CD4-positive, alpha-beta T cell treated with Interferon alpha-2 for 1 hour (primary cell): Measurements from ENCODE around the gene COL4A3.

Source experiments
- DNase-seq, 2 donors: peaks; one replicate each; pipeline ENCODE4 v3.0.0-alpha.2; 2020 to 2022

The COL4A3 gene

DNA sequence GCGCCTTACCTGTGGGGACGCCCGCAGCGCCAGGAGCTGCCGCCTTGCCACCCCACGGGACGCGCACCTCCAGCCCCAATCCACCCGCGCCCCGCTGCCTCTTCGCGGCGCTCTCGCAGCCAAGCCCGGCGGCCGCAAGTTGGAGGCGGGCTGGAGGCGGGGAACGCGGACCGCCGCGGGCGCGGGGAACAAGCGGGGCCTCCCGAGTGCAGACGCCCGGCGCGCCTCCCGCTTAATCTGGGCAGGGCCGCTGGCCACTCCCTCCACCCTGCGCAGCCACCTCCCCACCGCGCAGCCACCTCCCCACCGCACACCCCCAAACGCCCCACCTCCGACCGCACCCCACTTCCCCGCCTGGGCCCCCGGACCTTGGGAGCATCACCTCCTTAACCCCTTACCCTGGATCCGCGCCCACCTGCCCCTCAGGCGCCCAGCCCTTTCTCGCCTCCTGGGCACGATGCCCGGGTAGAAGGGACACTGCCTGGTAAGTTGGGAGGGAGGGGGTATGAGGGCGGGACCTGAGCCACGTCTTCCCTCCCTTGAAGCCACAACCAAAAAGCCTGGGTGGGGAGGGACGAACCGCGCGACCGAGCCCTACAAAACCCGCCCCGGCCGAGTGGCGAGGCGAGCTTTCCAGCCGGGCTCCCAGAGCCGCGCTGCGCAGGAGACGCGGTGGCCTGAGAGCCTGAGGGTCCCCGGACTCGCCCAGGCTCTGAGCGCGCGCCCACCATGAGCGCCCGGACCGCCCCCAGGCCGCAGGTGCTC lies at the start of gene COL4A3, which contains the start of gene COL4A4:
COL4A3 (plus strand) TSS at position 627 of the 765 bp plus-strand sequence; CDS start at position 730, 103 bp downstream.
COL4A4 (minus strand) TSS at position 208 of the 765 bp plus-strand sequence. CDS start 16,722 bp downstream, outside the sequence.
- no peak for DNase-seq

DNA sequence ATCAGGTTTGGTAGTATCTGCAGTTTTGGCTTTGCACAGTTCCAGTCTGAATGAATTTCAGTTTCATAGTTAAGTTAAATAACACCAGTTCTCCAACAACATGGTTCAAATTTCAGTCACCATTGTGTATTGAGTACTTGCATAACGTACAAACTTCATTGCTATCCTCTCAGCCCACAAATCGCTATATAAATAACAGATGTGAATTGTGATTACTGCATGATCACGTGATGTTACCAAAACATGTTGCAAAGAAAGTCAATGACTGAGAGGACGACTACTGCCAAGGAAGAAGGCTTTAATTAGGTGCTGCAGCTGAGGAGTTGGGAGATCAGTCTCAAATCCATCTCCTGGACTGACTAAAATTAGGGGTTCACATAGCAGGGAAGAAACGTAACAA lies 48.7 kb upstream of the COL4A3 start:
- DNase-seq: no peak

DNA sequence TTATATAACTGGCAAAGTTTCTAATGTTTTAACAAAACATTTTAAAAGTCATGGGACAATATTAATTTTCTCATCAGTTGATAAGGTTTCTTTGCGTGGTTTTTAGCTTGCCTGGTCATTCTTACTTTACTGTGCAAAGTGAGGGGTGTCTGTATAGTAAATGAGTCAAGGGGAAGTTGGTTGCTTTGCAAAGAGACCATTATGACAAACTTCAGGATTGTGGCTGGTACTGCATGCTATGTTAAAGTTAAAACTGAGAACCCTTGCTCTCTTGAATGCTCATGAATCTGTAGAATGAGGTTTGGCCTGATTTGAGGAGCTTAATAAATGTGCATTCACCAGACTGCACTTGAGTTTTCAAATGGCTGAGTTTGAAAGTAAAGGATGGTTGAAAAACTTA lies 47.4 kb upstream of the COL4A3 start:
- DNase-seq: no peak

DNA sequence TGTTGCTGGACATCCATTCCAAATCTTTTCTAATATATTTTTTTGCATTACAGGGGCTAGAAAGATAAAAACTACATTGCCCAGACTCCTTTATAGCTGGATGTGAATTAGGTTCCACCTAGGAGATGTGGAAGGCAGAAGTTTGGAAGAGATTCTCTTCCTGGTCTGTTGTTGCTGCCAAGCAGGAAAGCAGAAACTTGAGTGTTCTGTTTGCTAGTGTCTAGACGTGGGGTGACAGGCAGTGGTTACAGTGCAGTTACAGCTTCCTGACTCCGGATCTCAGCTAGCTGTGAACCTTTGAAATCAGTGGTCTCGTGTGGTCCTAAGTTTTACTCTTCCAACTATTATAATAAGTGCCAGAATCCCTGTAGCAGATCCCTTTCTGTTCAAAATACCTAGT lies 46.6 kb upstream of the COL4A3 start:
- no peak for DNase-seq

DNA sequence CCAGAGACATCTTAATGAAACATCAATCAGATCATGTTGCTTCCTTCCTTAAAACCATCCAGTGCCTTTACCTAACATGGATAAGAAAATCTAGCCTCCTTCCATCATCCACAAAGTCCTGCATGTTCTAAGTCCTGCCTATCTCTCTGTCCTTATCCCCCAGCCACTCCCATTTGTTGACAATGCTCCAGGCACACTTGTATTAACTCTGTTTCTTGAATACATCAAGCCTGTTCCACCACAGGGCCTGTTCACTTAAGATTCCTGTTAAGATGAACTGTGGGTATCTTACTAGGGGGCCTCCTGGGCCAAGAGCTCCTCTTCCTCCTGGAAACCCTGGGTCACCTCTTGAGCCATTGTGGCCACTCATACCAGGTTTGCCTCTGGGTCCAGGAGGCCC lies 46.1 kb upstream of the COL4A3 start:
- DNase-seq: no peak

DNA sequence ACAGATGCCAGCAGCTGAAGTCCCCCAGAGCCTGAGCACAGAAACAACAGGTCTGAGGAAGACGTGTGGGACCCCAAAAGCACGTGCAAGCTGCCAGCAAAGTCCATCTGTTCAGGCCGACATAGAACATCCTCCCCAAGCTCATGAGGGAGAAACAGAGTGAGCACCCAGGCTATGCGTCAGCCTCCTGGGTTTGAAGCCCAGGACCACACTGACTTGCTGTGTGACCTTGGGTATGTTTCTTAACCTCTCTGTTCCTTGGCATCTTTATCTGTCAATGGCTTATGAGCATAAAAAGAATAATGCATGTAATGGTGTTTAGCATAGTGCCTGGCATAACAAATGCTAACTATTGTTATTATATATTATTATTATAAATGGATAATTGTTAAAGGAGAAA lies 40.7 kb upstream of the COL4A3 start:
- DNase-seq: no peak

DNA sequence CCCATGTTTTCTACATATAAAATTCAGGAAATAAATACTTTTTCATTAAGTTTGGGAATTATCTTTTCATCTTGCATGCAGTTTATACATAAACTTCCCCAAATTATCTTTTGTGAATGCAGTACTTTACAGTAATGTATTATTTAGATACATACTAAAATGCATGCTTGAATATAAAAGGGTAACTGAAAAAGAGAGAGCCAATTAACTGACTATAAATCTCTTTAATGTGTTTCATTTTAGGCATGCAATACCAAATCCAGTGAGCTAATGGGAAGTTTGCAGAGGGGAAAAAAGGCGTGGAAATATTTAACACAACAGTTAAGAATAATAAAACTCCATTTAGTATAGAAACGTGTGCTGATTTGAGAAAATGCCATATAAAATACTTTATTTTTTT lies 39.6 kb upstream of the COL4A3 start:
- DNase-seq: no peak

DNA sequence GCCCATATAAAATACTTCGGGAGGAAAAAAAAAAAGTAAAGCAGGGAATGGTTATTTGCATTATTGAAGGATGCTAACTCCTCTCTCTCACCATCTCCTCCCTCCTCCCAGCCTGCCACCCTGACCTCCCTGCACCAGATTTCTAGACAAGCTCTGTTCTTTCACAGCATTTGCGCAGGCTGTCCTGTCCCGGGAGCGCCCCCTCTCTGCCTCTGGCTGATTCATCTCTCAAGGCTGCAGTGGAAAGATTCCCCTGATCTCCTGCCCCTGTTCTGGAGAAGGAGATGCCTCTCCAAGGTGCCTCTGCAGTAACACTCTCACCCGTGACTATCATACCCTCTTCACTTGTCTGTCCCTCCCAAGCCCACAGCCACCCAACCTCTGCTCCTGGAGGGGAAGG lies 38.9 kb upstream of the COL4A3 start:
- DNase-seq: no peak

DNA sequence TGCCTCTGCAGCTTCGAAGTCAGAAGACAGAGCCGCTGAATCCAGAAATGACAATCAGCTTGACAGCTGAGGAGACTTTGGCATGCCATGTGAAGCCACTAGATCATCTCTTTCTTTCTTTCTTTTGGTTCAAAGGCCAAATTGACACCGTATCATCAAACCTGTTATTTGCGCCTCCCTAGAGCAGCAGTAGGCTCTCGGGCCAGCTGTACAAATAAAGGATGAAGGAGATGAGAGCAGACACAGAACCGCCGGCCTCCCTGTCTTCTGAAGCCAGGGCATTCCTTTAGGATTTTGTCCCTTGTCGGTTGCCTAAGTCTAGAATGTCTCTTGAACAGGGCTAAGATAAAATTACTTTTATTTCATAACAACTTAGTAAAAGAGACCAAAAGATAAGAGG lies 37.2 kb upstream of the COL4A3 start:
- DNase-seq: no peak

DNA sequence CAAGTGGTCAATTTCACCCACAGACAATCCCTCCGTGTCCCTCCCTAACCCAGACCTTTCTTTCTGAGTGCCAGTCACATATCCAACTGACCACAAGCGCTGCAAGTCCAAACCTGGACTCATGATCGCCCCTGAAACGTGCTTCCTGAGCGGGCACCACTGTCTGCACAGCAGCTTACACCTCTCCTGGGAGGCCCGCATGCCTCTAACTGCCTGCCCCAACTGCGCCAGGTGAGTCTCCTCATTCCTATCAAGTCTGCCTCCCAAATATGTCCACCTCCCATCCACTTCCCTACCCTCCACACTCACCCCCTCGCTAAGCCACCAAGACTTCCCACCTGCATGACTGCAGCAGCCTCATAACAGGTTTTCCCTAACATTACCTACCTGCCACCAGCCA lies 33.8 kb upstream of the COL4A3 start:
- DNase-seq: no peak

DNA sequence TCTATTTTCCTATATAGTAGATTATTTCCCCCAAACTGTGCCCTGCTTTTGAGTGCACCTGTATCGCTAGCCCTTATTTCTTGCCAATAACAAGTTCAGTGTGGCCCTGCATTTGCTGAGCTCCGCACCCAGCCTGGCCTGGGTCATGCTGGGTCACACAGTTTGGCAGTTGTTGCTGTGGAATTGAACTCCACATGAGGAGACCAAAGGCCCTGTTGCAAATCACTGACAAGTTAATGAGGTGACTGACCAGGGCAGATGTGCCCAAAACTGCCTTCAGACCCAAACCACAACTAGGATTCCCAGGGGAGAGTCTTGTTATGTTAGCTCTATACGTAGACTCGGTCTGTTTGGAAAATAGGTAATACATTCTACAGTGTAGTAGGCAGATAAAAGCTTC lies 31.4 kb upstream of the COL4A3 start:
- DNase-seq: no peak

DNA sequence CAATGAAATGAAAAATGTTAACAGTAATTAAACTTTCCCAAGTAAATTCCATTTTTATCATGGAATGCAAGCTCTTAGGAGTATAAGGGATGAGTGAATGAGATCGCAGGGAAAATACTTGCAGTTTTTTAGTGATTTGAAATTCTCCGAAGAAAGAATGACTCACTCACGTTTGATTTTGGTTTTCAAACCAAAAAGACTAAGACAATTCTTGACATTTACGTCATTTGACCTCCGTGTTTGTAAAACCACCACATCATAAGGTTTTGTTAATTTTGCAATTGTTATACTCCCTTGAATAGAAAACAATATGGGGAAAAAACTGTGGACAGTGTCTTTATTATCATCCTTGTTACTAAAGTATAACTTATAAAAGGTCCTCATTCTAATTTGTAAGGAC lies 29.8 kb upstream of the COL4A3 start:
- no peak for DNase-seq

DNA sequence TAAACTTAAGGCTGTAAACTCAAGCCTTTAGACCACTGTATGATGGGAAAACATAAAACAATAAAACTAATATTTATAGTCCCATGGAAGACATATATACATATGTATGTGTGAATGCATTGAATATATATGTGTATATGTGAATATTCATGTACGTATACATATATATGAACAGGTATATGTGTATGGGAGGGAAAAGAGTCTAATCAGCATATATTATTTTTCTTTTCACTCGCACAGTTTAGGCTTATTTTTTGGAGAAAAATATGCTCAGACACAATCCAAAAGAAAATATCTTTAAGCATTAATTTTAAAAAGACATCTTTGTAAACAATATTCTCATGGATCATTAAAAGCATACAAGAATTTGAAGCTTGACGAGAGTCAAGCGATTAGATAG lies 23.1 kb upstream of the COL4A3 start:
- DNase-seq: no peak

DNA sequence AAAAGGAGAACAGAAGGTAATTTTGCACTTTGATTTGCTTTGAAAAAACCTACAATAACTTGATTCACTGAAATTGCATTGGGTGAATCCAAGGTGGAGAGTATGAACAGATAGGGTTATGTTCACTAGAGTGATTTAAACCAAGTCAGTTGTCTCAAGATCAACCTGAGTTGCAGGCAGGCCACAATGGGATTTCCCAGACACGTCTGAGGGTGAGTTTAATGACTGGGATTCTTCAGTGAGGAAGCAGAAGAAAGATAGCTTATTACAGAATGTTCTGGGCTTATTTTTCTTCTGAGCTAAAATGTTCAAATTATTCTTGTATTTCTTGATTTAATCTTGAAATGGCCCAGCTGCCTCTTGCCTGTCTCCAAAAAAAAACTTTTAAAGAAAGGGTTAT lies 20.5 kb upstream of the COL4A3 start:
- DNase-seq: no peak

DNA sequence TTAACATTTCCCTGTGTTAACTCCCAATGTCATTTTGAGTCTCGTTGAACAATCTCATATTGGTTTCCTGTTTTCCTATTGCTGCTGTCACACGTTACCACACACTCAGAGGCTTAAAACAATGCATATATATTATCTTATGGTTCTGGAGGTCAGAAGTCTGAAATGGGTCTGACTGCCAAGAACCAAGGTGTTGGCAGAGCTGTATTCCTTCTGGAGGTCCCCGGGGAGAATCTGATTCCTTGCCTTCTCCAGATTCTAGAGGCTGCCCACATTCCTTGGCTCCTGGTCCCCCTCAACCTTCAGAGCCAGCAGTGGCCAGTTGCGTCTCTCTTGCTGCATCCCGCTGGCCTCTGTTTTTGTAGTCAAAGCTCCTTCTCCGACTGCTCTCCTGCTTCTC lies 18.0 kb upstream of the COL4A3 start:
- no peak for DNase-seq

DNA sequence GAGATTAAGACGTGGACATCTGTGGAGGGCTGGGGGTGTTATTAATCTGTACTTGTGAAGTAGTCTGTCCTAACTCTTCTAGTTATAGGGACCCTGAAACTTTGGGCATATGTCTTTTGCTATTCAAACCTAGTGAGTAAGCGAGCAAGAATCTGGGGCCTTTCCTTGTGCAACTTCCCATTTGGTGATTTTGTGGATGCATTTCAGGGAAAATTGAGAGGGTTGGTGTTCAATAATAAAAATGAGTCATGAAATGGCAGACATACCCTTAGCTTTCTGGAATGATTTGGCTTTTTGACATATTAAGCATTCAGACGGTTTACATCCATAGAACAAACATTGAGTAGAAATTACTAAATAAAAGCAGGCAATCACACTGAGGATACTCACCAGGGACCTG lies 17.4 kb upstream of the COL4A3 start:
- DNase-seq: no peak

DNA sequence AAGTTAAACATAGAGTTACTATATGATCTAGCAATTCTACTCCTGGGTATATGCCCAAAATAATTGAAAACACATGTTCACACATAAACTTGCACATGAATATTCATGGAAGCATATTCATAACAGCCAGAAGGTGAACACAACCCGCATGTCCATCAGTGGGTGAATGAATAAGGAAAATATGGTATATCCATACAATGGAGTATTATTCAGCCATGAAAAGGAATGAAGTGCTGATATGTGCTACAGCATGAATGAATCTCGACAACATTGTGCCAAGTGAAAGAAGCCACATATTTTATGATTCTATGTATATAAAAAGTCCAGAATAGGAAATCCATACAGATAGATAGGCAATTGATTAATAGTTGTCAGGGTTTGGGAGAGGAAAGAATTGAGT lies 16.3 kb upstream of the COL4A3 start:
- DNase-seq: no peak

DNA sequence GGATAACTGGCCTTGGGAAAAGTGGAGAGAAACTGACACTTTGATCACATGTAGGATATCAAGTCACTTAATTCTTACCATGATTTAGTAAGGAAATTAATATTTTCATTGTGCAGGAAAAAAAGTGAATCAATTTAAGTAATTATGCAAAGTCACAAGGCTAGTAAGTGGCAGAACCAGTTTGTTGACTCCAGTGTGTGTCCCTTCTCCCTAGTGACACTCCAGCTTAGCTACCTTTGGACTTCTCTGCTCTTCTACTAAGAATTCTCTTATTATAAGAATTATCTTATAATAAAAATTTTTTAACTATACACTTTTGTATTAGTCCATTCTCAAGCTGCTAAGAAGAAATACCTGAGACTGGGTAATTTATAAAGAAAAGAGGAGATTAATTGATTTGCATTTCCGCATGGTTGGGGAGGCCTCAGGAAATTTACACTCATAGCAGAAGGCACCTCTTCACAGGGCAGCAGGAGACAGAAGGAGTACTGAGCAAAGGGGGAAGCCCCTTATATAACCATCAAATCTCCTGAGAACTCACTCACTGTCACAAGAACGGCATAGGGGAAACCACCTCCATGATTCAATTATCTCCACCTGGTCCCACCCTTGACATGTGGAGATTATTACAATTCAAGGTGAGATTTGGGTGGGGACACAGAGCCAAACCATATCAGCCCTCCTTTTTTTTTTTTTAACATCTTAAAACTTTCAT lies 14.0 kb upstream of the COL4A3 start:
- DNase-seq: no peak

DNA sequence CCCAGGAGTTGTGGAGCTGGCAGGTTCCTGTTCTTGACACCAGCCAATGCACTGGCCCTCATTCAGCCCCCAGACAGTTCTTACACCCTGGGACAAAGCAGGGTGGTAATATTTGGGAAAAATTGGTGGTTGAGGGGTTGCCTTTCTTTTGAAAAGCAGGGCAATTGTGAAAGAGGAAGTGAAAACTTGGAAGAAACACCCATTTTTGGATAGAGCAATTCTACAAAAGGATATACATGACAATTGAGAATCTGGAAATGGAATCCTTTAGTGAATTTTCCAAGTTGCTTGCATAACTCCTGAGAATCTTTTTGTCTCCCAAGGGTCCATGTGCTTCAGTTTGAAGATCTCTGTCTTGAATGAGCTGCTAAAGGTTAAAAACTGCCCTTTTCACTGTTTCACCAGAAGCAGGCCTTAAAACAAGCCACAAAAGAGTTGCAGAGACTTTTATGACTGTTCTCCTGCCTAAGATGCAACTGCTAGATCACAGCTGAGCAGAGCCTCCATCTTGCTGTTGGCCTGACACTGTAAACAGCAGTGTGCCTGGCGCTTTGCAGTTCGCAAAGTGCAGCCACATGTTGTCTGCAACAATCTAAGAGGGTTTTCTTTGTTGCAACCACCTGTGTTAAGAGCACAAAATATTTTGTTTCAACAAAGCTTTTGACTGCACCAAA lies 12.2 kb upstream of the COL4A3 start:
- no peak for DNase-seq

DNA sequence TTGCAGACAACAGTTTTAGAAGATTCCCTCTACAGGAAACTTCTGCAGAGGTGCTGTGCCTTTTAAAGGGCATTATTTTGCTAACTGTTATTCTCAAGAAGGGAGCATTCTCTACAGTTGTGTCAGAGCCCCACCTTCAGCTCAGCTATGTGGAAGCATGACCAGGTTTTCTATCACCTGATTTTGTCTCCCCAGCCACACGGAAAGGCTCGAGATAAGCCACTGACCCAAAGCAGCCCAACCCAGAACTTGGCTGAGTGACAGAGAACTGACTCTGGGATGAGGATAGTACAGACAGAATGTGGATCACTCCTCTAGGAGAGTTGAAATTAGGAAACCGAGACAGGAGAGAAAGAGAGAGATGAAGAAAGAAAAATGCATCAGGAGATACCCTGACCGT lies 11.1 kb upstream of the COL4A3 start:
- no peak for DNase-seq

DNA sequence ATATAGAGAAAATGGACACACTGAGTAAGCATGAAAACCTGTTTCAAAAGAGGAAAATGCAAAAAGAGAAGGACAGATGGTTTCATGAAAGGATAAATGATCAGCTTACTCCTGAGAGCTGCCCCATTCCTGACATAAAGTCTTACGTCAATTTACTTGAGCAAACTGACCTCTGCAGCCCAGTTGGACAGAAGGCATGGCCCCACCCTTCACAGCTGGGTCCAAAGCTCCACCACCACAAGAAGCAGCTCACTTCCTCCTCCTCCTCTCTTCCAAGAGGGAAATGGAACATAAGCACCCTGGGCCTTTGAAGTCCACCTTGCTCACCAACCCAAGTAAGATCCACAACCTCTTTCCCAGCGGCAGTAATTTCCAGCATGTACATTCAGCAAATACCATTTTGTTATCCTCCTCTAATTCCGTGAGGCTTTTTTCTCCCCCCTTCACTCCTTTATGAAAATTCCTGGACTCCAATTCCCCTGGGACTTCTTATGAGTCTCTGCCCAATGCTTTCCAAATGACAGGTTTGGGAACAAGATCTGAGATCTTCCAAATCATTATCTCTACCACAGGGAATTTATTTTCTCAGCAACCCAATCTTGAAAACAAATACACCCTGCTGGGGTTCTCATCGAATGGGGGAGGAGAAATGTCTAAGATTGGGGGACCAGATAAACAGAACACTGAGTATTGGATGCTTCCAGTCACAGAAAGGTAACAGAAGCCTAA lies 10.5 kb upstream of the COL4A3 start:
- DNase-seq: no peak

DNA sequence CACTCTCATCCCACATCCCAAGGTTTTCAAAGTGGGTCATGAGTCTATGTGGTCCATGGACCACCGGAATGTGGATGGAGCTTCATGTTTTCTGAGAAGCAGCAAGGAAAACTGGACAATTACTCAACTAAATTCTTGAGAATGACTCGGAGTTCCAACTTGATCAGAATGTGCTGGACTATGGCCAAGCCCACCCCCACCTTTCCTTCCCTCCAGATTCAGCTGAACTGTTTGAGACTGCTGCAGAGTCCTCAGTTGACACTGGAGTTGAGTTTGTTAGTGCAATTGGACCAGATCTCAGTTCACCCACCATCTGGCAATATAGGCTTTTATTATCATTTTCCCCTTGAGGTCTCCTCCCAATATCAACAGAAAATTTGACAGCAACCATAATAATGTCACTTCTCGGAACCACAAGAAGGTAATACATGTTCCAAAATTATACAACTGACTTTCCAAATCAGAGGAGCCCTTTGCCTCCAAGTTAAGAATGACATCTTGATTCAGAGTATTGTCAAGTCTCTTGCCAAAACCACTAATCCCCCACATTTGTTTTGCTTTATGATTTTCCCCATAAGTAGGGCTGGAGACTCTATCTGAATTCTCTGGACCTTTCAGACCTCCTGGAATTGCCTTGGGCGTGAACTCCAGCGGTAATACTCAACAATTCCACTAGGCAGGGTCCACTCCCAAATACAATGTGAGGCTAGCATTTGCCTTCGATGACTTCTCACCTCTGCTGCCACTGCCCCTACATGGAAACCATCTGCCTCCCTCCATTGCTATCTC lies 9.2 kb upstream of the COL4A3 start:
- no peak for DNase-seq
